Right lobe of liver (tissue), 4 donors: ENCODE results near the gene GRIK2.

ENCODE experiments used
- CTCF ChIP-seq, 4 donors: fragments of 200-600 bp in 3 of 4; fragments of 450-650 bp in 1 of 4; IDR thresholded peaks; one replicate each; pipeline versions ENCODE4 v1.5.1 to v1.8.0; 2016 to 2022; ENCODE audit warnings: antibody characterized with exemption in 4 of 4, mild to moderate bottlenecking in 2 of 4
- POLR2A ChIP-seq: fragments of 450-650 bp; IDR thresholded peaks from one replicate; pipeline ENCODE4 v1.6.1; 2017; ENCODE audit warnings: antibody characterized with exemption, mild to moderate bottlenecking
- donor health status: DM: no; HTN: no; CAD: no.
- donor health status: DM: no; HTN: no; CAD: no.
- donor health status: DM: no; HTN: yes; CAD: no.

- TF ChIP-seq POLR2A (no peak), CTCF (IDR thresholded peaks at IDR 0.05) (no peak)
These were observed 141.3 kb downstream of the GRIK2 start for GRCh38 chr6:101534821-101535220.
